HG02840 (cell line): ENCODE results near the gene TAF1C.
"Not testable (repeated sequence)": the region's sequence is repeated elsewhere in the genome, so short reads cannot be mapped to it uniquely, and the experiment has no call there.

Experiments used
- ATAC-seq: cut with Tn5 transposase; IDR thresholded peaks from one replicate; pipeline ENCODE4 v1.9.1; 2021; ENCODE audit warnings: mild to moderate bottlenecking, moderate library complexity, moderate number of reproducible peaks; ENCODE audit not compliant: unreplicated experiment, low FRiP score

The TAF1C gene

DNA sequence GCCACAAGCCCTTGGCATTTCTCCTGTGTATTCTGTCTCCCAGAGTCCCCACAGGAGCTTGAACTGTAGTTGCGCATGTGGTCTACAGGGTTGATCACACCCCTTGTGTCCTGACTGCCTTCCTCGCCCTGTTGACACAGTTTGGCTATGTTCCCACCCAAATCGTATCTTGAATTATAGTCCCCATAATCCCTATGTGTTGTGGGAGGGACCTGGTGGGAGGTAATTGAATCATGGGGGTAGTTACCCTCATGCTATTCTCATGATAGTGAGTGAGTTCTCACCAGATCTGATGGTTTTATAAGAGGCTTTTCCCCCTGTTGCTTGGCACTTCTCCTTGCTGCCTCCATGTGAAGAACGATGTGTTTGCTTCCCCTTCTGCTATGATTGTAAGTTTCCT lies 25.3 kb upstream of the TAF1C start:
- ATAC-seq = no peak

DNA sequence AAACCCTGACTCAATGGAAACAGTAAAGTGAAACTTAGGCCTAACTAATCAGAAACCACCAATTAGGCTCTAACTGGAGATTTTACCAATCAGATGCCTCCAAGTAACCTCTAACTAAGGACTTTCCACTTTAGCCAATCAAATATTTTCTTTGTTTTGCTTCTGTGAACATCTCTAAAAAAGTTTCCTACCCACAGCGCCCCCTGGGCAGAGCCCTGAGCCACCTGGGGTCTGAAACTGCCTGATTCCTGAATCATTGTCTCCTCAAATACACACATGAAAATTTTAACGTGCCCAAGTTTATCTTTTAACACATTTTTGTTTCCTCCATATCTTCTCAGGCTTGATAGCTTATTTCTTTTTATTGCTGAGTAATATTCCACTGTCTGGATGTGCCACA lies 23.1 kb upstream of the TAF1C start:
- ATAC-seq = no peak

DNA sequence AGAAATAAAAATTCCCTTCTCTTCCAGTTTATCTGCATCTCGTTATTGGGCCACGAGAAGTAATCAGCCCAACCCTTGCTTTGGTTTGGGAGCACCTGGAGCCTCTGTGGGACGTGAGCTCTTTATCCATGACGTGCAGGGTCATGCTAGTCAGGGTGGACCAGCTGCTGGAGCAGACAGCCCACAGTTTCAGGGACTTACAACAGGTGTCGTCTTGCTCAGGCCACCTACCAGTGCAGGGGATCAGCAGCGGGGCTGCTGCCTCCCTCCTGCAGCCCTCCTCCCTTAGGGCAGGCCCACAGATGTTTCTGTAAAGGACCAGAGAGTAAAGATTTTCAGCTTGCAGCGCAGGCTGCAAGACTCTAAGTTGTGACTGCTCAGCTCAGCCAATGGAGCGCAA lies 21.0 kb upstream of the TAF1C start:
- no peak for ATAC-seq

DNA sequence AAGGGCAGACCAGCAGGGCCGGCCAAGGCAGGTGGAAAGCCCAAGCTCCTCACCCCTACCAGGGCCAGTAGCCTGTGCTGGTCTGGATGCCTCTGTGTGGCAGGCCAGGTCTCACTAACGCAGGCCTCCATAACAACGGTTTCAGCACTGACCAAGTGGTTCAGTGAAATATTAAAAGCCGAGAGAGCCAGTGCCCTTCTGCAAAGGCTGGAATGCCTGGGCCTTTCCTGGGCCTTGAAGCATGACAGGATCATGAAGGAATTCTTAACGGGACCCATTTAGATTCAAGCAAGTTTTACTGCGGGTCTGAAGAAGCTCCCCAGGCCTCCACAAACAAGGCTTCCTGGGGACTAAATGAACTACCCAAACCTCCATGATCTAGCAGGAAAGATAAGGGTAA lies 20.4 kb upstream of the TAF1C start:
- ATAC-seq = no peak

DNA sequence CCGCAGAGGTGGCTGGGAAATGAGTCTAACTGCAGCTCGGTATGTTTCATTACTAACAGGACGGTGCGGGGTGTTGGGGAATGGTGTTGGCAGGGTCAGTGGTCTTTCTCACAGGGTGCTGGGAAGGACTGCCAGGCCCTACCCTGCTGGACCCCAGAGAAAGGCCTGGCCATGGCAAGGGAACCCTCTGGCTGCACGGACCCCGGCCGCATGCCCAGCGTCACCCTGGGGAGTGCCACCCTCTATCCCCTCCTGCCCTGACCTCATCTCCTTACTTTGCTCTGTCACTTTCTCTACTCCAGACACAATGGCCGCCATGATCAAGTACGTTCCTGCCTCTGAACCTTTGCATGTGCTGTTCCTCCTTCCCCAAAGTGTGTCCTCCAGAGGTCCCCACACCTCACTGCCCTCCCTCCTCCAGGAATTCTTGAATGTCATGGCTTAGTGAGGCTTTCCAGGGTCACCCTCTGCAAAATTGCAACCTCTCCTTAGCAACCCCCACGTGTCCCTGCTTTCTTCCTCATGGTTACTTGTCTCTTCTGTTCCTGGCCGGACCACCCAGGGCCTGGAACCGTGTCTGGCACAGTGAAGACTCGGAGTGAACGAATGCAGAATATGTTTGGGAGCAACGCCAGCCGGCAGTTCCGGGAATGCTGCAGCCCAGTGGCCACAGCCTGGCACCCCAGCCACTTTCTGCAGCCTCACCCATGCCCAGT lies 19.3 kb upstream of the TAF1C start:
- ATAC-seq = no peak

DNA sequence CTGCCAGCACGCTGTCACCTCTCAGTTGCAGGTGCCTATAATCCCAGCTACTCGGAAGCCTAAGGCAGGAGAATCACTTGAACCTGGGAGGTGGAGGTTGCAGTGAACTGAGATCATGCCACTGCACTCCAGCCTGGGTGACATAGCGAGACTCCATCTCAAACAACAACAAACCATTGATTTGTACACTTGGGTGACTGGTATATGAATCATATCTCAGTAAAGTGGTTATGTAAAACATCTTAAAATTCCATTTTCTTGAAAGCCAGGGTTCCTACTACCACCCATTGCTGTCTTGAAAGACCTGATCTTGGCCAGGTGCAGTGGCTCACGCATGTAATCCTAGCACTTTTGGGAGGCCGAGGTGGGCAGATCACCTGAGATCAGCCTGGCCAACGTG lies 18.3 kb upstream of the TAF1C start:
- not testable (repeated sequence) for ATAC-seq

- ATAC-seq = not testable (repeated sequence)
These were observed 17.7 kb upstream of the TAF1C start for GRCh38 chr16:84204551-84204950.

DNA sequence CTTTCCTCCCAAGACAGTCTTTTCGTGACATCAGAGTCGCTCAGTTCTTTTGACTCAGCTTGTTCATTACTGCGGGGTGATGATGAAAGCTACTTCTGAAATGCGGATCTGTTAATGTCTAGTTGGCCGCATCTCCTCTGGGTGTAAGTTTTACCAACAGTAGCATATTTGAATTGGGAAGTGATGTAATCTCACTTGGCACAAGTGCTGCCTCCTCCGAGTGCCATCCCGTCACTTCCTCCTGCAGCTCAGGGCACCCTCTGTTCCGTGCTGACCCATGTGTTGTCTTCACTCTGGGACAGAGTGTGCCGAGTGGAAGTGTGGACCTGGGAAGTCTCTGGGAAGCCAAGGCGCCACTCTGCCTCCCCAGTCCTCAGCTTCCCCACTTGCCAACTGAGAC lies 13.0 kb upstream of the TAF1C start:
- ATAC-seq = no peak

GRCh38 chr16:84199097-84199496 lies 12.2 kb upstream of the TAF1C start:
- no peak for ATAC-seq

DNA sequence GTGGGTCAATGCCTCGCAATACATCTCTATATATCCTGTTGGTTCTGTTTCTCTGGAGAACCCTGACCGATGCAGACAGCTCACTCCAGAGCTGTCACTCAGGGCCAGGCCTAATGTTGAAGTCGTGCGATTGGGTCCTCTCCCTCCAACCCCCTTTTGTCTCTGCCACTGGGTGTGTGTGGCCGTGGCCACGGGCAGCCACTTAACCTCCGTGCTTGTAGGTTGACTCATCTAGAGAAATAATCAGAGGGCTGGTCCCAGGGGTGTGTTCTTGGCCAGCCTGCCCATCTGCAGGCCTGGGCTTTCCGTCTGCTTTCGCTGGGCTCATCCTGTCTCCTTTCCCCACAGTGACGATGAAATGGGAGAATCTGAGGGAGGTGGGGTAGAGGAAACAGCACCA lies 11.5 kb upstream of the TAF1C start:
- ATAC-seq = no peak

DNA sequence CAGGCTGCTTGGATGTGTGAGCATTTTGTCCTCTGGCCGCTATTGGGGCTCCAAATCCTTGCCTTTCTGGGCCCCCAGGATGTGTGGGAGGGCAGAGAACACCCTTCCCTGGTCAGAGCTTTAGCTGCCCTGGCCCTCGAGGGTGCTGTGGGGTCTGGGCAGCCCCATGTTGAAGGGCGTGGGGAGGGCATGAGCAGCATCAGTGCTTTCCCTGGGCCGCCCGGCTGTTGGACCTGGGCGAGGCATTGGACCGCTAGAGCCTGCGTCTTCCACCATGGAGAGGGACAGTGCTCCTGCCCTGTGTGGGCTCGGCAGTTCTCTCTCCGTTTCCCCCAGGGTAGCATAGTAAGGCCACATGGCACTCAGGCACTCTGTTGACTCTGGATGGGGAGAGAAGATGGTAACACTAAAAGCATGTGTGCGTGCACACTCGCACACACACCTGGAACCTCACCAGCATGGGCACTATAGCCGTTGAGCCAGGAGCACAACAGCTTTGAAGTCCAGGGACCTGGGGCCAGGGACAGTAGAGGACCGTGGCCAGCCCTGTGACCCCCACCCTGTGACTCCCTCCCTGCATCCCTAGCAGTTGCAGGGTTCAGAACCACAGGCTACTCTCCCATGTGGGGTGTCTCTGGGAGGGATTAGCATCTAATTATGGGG lies 10.7 kb upstream of the TAF1C start:
- no peak for ATAC-seq

- ATAC-seq = no peak
These were observed 10.0 kb upstream of the TAF1C start for GRCh38 chr16:84196727-84197394.

DNA sequence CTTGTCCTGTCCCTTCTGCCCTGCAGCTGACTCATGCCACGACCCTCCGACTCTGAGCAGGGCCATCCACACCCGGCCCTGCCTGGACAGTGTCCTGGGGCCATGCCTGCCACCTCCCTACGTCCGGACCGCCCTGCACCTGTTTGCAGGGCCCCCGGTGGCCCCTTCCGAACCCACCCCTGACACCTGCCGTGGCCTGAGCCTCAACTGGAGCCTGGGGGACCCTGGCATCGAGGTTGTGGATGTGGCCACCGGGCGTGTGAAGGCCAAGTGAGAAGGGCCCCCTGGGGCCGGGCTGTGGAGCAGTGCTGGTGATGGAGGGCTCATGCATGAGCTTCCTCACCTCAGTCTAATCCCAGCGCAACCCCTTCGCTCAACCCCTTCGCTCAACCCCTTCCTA lies 9.2 kb upstream of the TAF1C start:
- ATAC-seq = no peak

DNA sequence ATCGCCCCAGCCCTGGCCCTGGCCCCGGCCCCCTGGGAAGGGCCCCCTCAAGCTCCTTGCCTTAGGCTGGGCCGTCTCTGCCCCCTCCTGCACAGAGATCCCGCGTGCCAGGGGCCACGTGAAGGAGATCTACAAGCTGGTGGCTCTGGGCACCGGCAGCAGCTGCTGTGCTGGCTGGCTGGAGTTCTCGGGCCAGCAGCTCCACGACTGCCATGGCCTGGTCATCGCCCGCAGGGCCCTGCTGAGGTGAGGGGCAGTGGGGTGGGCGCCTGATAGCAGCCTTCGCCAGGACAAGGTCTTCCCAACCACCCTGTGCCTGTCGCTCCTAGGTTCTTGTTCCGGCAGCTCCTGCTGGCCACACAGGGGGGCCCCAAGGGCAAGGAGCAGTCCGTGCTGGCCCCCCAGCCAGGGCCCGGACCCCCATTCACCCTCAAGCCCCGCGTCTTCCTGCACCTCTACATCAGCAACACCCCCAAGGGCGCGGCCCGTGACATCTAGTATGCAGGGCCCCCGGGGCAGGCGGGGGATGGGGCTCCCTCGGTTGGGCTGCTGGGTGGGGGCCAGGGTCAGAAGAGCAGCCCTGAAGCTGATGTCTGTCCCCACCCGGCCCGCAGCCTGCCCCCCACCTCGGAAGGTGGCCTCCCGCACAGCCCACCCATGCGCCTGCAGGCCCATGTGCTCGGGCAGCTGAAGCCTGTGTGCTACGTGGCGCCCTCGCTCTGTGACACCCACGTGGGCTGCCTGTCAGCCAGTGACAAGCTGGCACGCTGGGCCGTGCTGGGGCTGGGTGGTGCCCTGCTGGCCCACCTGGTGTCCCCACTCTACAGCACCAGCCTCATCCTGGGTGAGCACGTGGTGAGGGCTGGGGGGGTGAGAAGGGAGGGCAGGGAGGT lies 8.6 kb upstream of the TAF1C start:
- ATAC-seq = no peak

- ATAC-seq = no peak
These were observed 7.8 kb upstream of the TAF1C start for GRCh38 chr16:84194470-84195200.

GRCh38 chr16:84194018-84194417 lies 7.2 kb upstream of the TAF1C start:
- no peak for ATAC-seq

DNA sequence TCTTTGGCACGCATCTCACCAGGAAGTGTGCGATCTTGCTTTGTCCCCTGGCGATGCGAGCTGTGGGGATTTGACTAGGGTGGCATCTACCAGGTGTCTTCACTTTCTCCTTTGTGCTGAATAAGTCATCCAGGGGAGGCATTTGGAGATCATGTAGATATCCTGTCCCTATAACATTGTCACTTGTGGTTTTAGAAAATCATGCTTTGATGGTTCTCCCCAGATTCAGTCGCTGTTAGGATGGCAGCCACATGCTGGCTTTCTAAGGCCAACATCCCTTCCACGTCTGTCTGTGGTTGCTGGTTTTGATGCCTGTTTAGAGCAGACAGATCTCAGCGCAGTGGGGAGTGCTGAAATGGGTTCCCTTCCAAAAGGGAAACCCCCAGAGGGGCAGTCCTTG lies 6.6 kb upstream of the TAF1C start:
- ATAC-seq = no peak

DNA sequence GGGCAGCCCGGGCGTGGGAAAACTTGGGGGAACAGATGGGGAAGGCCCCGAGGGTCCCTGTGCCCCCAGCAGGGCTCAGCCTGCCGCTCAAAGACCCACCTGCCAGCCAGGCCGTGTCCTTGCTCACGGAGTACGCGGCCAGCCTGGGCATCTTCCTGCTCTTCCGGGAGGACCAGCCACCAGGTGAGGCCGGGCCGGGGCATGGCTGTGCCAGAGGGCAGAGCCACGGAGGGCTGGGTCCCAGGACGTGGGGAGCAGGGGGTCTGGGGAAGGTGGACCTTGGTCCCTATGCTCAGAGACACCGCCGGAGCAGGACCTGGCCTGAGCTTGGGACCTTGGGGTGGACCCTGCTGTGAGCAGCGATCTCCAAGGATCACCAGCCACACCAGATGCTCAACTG lies 4.6 kb upstream of the TAF1C start:
- ATAC-seq = no peak

DNA sequence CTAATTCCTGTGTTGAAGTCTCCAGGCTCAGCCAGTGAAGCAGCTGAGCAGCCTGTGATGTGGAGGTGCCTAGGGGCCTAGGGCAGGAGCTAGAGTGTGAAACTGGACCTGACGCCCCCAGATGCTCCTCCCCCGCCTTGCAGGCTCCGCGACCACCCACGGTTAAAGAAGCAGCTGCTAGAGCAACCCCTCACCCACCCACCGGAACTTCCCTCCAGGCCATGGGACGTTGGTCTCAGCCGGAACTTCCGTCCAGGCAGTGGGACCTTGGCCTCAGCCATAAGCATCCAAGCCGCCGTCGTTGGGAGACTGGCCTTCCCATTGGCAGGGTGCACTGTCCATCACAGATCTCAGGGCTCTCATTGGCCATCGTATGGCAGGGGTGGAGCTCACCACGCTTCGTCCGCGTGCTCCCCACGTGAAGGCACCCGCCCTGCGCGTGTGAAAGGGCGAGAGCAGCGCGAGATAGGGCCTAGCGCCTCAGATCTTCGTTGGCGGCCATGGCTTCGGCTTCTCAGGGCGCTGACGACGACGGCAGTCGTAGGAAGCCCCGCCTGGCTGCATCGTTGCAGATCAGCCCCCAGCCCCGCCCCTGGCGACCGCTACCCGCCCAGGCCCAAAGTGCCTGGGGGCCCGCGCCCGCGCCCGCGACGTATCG lies 4.0 kb upstream of the TAF1C start, which contains the start of gene ADAD2:
Gene ADAD2 (plus strand): TSS at position 427 of the 658 bp plus-strand sequence. CDS start 74 bp downstream, at position 501.
- ATAC-seq = no peak

DNA sequence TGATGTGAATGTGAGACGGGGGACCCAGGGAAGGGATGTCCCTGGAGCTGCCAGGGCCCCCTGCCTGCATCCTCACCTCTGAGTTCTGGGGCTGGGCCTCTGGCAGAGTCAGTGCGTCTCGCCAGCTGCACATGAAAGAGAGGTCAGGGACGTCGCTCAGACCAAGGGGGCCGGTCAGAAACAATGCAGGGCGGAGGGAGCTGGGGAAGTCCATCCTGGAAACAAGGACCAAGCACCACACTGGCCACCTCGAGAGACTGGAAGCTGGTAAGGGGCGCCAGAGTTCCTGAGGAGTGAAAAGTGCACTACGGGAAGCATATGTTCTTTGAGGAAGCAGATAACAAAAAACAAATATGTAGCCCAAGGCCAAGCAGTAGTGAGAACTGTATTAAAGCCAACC lies 2.1 kb downstream of the TAF1C start:
- no peak for ATAC-seq
